ENCODE measurements around the gene BTN3A1.

BTN3A1 gene

GRCh38 chr6:26441977-26442376 lies 39.9 kb downstream of the BTN3A1 start:
- DNase-seq (ENCODE audit: low spot score) (no peak), ATAC-seq (ENCODE audit: low read depth) (no peak)
- Histone ChIP-seq H3K27me3 (ENCODE audit: insufficient read depth, poor library complexity, severe bottlenecking) (no peaks in the 10 kb centered on the region), H3K4me1 (ENCODE audit: insufficient read depth, poor library complexity, severe bottlenecking) (peaks cover 8% of the 10 kb centered on the region), H3K9me3 (ENCODE audit: severe bottlenecking) (no peaks in the 10 kb centered on the region), H3K4me3 (ENCODE audit: severe bottlenecking) (no peak overlapping the region), H3K27ac (ENCODE audit: poor library complexity, severe bottlenecking) (no peak overlapping the region), H3K36me3 (ENCODE audit: low read depth) (no peaks in the 10 kb centered on the region)
- no peak for TF ChIP-seq CTCF (IDR thresholded peaks at IDR 0.05; ENCODE audit: poor library complexity, severe bottlenecking)

GRCh38 chr6:26445934-26446667 lies 44.0 kb downstream of the BTN3A1 start:
- no peak overlapping the region for H3K4me3 ChIP-seq (ENCODE audit: severe bottlenecking)
- DNase-seq (ENCODE audit: low spot score) (no peak), ATAC-seq (ENCODE audit: low read depth) (no peak)

GRCh38 chr6:26447257-26447656 lies 45.2 kb downstream of the BTN3A1 start:
- Histone ChIP-seq H3K9me3 (ENCODE audit: severe bottlenecking) (no peaks in the 10 kb centered on the region), H3K4me1 (ENCODE audit: insufficient read depth, poor library complexity, severe bottlenecking) (no peaks in the 10 kb centered on the region), H3K36me3 (ENCODE audit: low read depth) (no peaks in the 10 kb centered on the region), H3K27ac (ENCODE audit: poor library complexity, severe bottlenecking) (no peak overlapping the region), H3K4me3 (ENCODE audit: severe bottlenecking) (no peak overlapping the region), H3K27me3 (ENCODE audit: insufficient read depth, poor library complexity, severe bottlenecking) (no peaks in the 10 kb centered on the region)
- ATAC-seq (ENCODE audit: low read depth) (no peak), DNase-seq (ENCODE audit: low spot score) (no peak)
- no peak for TF ChIP-seq CTCF (IDR thresholded peaks at IDR 0.05; ENCODE audit: poor library complexity, severe bottlenecking)

More at GRCh38 chr6:26445934-26446667, 44.0 kb downstream of the BTN3A1 start:
- no peaks in the 10 kb centered on the region for H3K4me1 ChIP-seq (ENCODE audit: insufficient read depth, poor library complexity, severe bottlenecking)
- no peaks in the 10 kb centered on the region for H3K36me3 ChIP-seq (ENCODE audit: low read depth)
- H3K9me3 ChIP-seq (ENCODE audit: severe bottlenecking), result no peaks in the 10 kb centered on the region
- no peaks in the 10 kb centered on the region for H3K27me3 ChIP-seq (ENCODE audit: insufficient read depth, poor library complexity, severe bottlenecking)
- TF ChIP-seq CTCF (IDR thresholded peaks at IDR 0.05; ENCODE audit: poor library complexity, severe bottlenecking), result no peak
- H3K27ac ChIP-seq (ENCODE audit: poor library complexity, severe bottlenecking), result no peak overlapping the region

- no peaks in the 10 kb centered on the region for H3K4me1 ChIP-seq (ENCODE audit: insufficient read depth, poor library complexity, severe bottlenecking)
- no peaks in the 10 kb centered on the region for H3K36me3 ChIP-seq (ENCODE audit: low read depth)
- H3K27me3 ChIP-seq (ENCODE audit: insufficient read depth, poor library complexity, severe bottlenecking), result no peaks in the 10 kb centered on the region
- H3K4me3 ChIP-seq (ENCODE audit: severe bottlenecking), result no peak overlapping the region
- TF ChIP-seq CTCF (IDR thresholded peaks at IDR 0.05; ENCODE audit: poor library complexity, severe bottlenecking), result no peak
- ATAC-seq (ENCODE audit: low read depth) (no peak), DNase-seq (ENCODE audit: low spot score) (no peak)
- H3K9me3 ChIP-seq (ENCODE audit: severe bottlenecking), result no peaks in the 10 kb centered on the region
- H3K27ac ChIP-seq (ENCODE audit: poor library complexity, severe bottlenecking), result no peak overlapping the region
These were observed 48.2 kb downstream of the BTN3A1 start for GRCh38 chr6:26450240-26450639.

GRCh38 chr6:26452631-26453235 lies 50.7 kb downstream of the BTN3A1 start:
- no peak overlapping the region for H3K27ac ChIP-seq (ENCODE audit: poor library complexity, severe bottlenecking)
- H3K4me1 ChIP-seq (ENCODE audit: insufficient read depth, poor library complexity, severe bottlenecking), result no peaks in the 10 kb centered on the region
- no peak for ATAC-seq (ENCODE audit: low read depth)
- TF ChIP-seq CTCF (IDR thresholded peaks at IDR 0.05; ENCODE audit: poor library complexity, severe bottlenecking), result no peak
- H3K9me3 ChIP-seq (ENCODE audit: severe bottlenecking), result no peaks in the 10 kb centered on the region
- no peak overlapping the region for H3K4me3 ChIP-seq (ENCODE audit: severe bottlenecking)
- H3K27me3 ChIP-seq (ENCODE audit: insufficient read depth, poor library complexity, severe bottlenecking), result no peaks in the 10 kb centered on the region
- no peaks in the 10 kb centered on the region for H3K36me3 ChIP-seq (ENCODE audit: low read depth)
- no peak for DNase-seq (ENCODE audit: low spot score)

Data from RWPE2 (cell line).